Measurements from ENCODE around the gene CEP170. TPM values are rescaled to one million over a fixed set of nuclear protein-coding genes. Genes with fewer than 3 reads are reported as not detected.
"Not testable (repeated sequence)": the region's sequence is repeated elsewhere in the genome, so short reads cannot be mapped to it uniquely, and the experiment has no call there.

CEP170 gene
- total RNA-seq, 4 donors from 2014 or later, result 10.6 to 37.5 (median 16.6) TPM

DNA sequence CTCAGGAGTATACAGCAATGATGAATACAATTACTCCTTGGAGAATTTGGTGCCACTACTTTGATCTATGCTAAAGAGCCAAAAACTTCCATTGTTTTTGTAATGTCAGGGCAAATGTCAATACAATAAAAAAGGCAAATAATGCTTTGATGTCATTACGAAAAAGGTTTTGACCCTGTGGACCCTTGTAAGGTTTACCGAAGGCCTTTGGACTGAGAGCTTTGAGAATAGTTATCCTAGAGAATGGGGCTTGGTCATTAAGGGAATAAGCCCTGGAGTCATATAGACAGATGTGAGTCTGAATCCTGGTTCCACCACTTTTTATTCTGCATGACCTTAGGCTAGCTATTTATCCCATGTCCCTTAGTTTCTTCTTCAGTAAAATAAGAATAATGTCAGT, 27.5 kb downstream of the CEP170 start:
- H3K27ac ChIP-seq, result no peak overlapping the region
- H3K27me3 ChIP-seq, result no peaks in the 10 kb centered on the region
- DNase-seq (ENCODE audit: low spot score in 2 of 2), result no peak
- no peak for TF ChIP-seq POLR2A (IDR thresholded peaks at IDR 0.05)
- no peak for TF ChIP-seq POLR2AphosphoS5 (IDR thresholded peaks at IDR 0.05)
- TF ChIP-seq, protein P1, sequence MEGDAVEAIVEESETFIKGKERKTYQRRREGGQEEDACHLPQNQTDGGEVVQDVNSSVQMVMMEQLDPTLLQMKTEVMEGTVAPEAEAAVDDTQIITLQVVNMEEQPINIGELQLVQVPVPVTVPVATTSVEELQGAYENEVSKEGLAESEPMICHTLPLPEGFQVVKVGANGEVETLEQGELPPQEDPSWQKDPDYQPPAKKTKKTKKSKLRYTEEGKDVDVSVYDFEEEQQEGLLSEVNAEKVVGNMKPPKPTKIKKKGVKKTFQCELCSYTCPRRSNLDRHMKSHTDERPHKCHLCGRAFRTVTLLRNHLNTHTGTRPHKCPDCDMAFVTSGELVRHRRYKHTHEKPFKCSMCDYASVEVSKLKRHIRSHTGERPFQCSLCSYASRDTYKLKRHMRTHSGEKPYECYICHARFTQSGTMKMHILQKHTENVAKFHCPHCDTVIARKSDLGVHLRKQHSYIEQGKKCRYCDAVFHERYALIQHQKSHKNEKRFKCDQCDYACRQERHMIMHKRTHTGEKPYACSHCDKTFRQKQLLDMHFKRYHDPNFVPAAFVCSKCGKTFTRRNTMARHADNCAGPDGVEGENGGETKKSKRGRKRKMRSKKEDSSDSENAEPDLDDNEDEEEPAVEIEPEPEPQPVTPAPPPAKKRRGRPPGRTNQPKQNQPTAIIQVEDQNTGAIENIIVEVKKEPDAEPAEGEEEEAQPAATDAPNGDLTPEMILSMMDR (IDR thresholded peaks at IDR 0.05), result no peak
- no peak for TF ChIP-seq EP300 (IDR thresholded peaks at IDR 0.05)
- no peaks in the 10 kb centered on the region for H3K4me1 ChIP-seq
- WGBS, result 80% methylated on average over 2 of the region's 2 CpGs
- H3K36me3 ChIP-seq, result peaks cover 16% of the 10 kb centered on the region
- peaks cover 33% of the 10 kb centered on the region for H3K9me3 ChIP-seq
- H3K4me3 ChIP-seq, result no peak overlapping the region

DNA sequence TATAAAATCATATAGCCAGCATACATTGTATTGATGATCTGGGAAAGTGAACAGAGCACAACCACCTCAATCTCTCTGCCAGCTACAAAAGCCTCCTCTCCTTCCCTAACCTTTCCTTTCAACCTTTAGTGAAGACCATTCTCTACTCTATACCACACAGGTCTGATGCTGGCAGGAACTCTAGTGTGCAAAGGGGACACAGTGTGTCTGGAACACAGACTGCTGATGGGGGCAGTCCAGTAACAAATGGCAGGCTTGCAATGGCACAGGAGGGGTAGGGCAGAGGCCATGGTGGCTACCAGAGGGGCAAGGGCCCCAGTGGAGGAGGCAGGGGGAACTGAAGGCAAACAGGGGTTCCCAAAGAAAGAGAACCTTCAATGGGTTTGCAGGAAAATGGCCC, 37.0 kb downstream of the CEP170 start:
- Histone ChIP-seq H3K4me3 (no peak overlapping the region), H3K27ac (no peak overlapping the region), H3K4me1 (peaks cover 2% of the 10 kb centered on the region), H3K36me3 (peaks cover 32% of the 10 kb centered on the region), H3K27me3 (no peaks in the 10 kb centered on the region), H3K9me3 (no peaks in the 10 kb centered on the region)
- DNase-seq (ENCODE audit: low spot score in 2 of 2), result no peak
- TF ChIP-seq, protein P1 (IDR thresholded peaks at IDR 0.05), result no peak
- TF ChIP-seq POLR2AphosphoS5 (IDR thresholded peaks at IDR 0.05) (no peak), EP300 (IDR thresholded peaks at IDR 0.05) (no peak), POLR2A (IDR thresholded peaks at IDR 0.05) (no peak)

DNA sequence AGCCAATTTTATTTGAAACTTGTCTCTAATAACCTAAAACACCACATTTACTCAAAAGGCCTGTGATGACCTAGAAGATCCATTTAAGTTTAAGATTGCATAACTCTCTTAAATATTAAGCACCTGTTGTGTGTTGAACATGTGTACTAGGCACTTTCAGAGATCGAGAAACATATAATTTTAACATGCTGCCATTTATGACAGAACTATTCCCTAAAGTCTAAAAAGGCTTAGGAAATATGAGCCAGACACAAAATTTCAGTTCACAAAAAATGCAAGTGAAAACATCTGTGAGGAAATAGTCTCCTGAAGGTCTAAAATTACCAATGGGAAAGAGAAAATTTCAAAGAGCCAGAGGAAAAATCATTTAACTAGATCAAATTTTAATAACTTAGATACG, 37.7 kb downstream of the CEP170 start:
- H3K9me3 ChIP-seq, result no peaks in the 10 kb centered on the region
- TF ChIP-seq POLR2A (IDR thresholded peaks at IDR 0.05) (no peak), EP300 (IDR thresholded peaks at IDR 0.05) (no peak), POLR2AphosphoS5 (IDR thresholded peaks at IDR 0.05) (no peak)
- TF ChIP-seq, protein P1 (IDR thresholded peaks at IDR 0.05), result no peak
- WGBS, result 71% methylated on average over 2 of the region's 2 CpGs
- H3K4me3 ChIP-seq, result no peak overlapping the region
- H3K36me3 ChIP-seq, result peaks cover 29% of the 10 kb centered on the region
- no peak overlapping the region for H3K27ac ChIP-seq
- DNase-seq (ENCODE audit: low spot score in 2 of 2), result no peak
- no peaks in the 10 kb centered on the region for H3K27me3 ChIP-seq
- peaks cover 7% of the 10 kb centered on the region for H3K4me1 ChIP-seq

DNA sequence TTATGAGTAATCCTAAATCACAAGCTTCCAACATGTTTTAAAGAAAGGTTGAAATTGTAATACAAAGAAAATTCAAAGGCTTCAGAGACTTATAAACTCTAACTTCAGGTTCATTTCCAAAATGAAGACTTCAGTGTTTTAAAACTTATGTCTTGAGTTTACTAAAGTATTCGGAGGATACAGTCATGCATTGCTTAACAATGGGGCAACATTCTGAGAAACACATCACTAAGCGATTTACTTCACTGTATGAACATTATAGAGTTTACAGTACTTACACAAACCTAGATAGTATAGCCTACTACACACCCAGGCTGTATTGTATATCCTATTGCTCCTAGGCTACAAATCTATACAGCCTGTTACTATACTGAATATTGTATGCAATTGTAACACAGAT, 38.3 kb downstream of the CEP170 start:
- peaks cover 7% of the 10 kb centered on the region for H3K4me1 ChIP-seq
- WGBS, result 91% methylated on average over 2 of the region's 2 CpGs

DNA sequence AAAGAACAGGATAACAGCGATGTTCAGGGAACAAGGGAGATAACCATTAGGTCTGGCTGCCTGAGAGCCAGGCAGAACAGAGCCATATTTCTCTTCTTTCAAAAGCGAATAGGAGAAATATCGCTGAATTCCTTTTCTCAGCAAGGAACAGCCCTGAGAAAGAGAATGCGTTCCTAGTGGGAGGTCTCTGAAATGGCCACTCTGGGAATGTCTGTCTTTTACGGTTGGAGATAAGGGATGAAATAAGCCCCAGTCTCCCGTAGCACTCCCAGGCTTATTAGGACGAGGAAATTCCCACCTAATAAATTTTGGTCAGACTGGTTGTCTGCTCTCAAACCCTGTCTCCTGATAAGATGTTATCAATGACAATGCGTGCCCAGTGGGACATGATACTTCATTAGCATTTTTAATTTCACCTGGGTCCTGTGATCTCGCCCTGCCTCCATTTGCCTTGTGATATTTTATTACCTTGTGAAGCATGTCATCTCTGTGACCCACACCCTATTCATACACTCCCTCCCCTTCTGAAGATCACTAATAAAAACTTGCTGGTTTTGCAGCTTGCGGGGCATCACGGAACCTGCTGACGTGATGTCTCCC, 39.7 kb downstream of the CEP170 start:
- H3K27me3 ChIP-seq; H3K9me3 ChIP-seq; DNase-seq (ENCODE audit: low spot score in 2 of 2); H3K4me3 ChIP-seq; H3K4me1 ChIP-seq; H3K27ac ChIP-seq: not testable (repeated sequence)
- 87% methylated on average over 12 of the region's 12 CpGs for WGBS
- peaks cover 12% of the 10 kb centered on the region for H3K36me3 ChIP-seq

More for the DNA sequence above, 38.3 kb downstream of the CEP170 start:
- Histone ChIP-seq H3K9me3 (no peaks in the 10 kb centered on the region), H3K27me3 (no peaks in the 10 kb centered on the region), H3K27ac (no peak overlapping the region), H3K36me3 (peaks cover 25% of the 10 kb centered on the region), H3K4me3 (no peak overlapping the region)
- no peak for DNase-seq (ENCODE audit: low spot score in 2 of 2)
- TF ChIP-seq POLR2A (IDR thresholded peaks at IDR 0.05) (no peak), POLR2AphosphoS5 (IDR thresholded peaks at IDR 0.05) (no peak), EP300 (IDR thresholded peaks at IDR 0.05) (no peak)
- TF ChIP-seq, protein P1 (IDR thresholded peaks at IDR 0.05), result no peak
